ENCODE measurements around the gene GMDS. TPM values are rescaled to one million over a fixed set of nuclear protein-coding genes. Genes with fewer than 3 reads are reported as not detected.

Gene GMDS
- polyA plus RNA-seq, 1 of the 3 experiments (the other 2 are of a cell fraction) = 12.3 TPM

DNA sequence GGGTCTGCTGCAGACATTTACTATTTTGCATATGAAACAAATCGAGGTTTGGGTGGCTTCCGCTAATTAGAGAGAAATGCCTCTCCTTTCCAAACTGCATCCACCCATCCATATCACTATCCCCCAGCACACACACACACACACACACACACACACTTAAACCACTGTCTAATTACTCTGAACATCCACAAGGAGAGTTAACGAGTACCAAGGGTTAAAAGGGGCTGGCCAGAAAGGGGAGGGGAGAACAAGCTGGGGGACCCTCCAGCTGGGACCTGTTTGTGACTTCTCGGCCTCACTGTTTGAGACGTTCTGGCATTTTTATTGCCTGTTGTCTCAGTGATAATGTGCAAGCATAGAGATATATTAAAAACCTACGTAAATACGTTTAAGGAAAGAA lies 374.5 kb downstream of the GMDS start (continued):
- TF ChIP-seq IRF3 (IDR thresholded peaks at IDR 0.05; ENCODE audit: low read depth, low read length) = no peak
- no peak for TF ChIP-seq NRF1 (IDR thresholded peaks at IDR 0.05; ENCODE audit: low read depth, low read length)
- no peak for TF ChIP-seq FOXM1 (IDR thresholded peaks at IDR 0.05; ENCODE audit: low read depth)
- TF ChIP-seq CHD2 (IDR thresholded peaks at IDR 0.05; ENCODE audit: low read length, partially characterized antibody) = no peak
- TF ChIP-seq RFX5 (IDR thresholded peaks at IDR 0.05; ENCODE audit: low read length) = no peak
- no peak for TF ChIP-seq RAD21 (IDR thresholded peaks at IDR 0.05; ENCODE audit: low read length)
- no peak for TF ChIP-seq ELF1 (IDR thresholded peaks at IDR 0.05)
- no peak for TF ChIP-seq JUND (IDR thresholded peaks at IDR 0.05)
- TF ChIP-seq YY1 (IDR thresholded peaks at IDR 0.05; ENCODE audit: low read depth) = no peak
- no peak for TF ChIP-seq MEF2A (IDR thresholded peaks at IDR 0.05; ENCODE audit: borderline replicate concordance, low read depth)
- no peak for TF ChIP-seq MXI1 (IDR thresholded peaks at IDR 0.05; ENCODE audit: low read depth, low read length)

GRCh38 chr6:1870251-1870650 lies 375.2 kb downstream of the GMDS start:
- ChIA-PET POLR2A (no interaction called here), CTCF (no interaction called here)
- Histone ChIP-seq H3K27me3 (ENCODE audit: insufficient read depth) (no peaks in the 10 kb centered on the region), H3K9me3 (no peaks in the 10 kb centered on the region), H4K20me1 (ENCODE audit: insufficient read depth) (no peaks in the 10 kb centered on the region), H2AFZ (ENCODE audit: low read depth) (no peak overlapping the region), H3K9me2 (no peaks in the 10 kb centered on the region), H3K4me1 (ENCODE audit: control insufficient read depth in 1 of 2, insufficient read depth in 2 of 2, low read depth in 1 of 2, low read length in 1 of 2) (peaks cover 7 to 32% of the 10 kb centered on the region in 2 experiments; a peak in 3 of 4 replicates), H3K4me2 (no peak overlapping the region), H3K9ac (no peak overlapping the region), H3K79me2 (ENCODE audit: insufficient read depth) (no peaks in the 10 kb centered on the region), H3F3A (replicated peaks; ENCODE audit: insufficient read depth) (no peaks in the 10 kb centered on the region), H3K36me3 (replicated peaks in 1 of 2; ENCODE audit: control insufficient read depth in 1 of 2, insufficient read depth in 2 of 2, low read length in 1 of 2) (no peaks in the 10 kb centered on the region), H3K4me3 (ENCODE audit: low read depth in 2 of 2, low read length in 1 of 2) (no peak overlapping the region), H3K27ac (ENCODE audit: low read depth in 2 of 2, low read length in 1 of 2) (no peak overlapping the region)
- TF ChIP-seq FOXM1 (IDR thresholded peaks at IDR 0.05; ENCODE audit: low read depth) = no peak
- TF ChIP-seq RCOR1 (IDR thresholded peaks at IDR 0.05; ENCODE audit: low read length) = no peak
- TF ChIP-seq TAF1 (IDR thresholded peaks at IDR 0.05; ENCODE audit: borderline replicate concordance, low read depth, low read length) = no peak
- TF ChIP-seq MXI1 (IDR thresholded peaks at IDR 0.05; ENCODE audit: low read depth, low read length) = no peak
- no peak for TF ChIP-seq MEF2A (IDR thresholded peaks at IDR 0.05; ENCODE audit: borderline replicate concordance, low read depth)
- TF ChIP-seq, protein P1, sequence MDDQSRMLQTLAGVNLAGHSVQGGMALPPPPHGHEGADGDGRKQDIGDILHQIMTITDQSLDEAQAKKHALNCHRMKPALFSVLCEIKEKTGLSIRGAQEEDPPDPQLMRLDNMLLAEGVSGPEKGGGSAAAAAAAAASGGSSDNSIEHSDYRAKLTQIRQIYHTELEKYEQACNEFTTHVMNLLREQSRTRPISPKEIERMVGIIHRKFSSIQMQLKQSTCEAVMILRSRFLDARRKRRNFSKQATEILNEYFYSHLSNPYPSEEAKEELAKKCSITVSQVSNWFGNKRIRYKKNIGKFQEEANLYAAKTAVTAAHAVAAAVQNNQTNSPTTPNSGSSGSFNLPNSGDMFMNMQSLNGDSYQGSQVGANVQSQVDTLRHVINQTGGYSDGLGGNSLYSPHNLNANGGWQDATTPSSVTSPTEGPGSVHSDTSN (IDR thresholded peaks at IDR 0.05) = no peak
- no peak for TF ChIP-seq EZH2phosphoT487 (IDR thresholded peaks at IDR 0.05; ENCODE audit: borderline replicate concordance, low read depth)
- TF ChIP-seq, protein P2, sequence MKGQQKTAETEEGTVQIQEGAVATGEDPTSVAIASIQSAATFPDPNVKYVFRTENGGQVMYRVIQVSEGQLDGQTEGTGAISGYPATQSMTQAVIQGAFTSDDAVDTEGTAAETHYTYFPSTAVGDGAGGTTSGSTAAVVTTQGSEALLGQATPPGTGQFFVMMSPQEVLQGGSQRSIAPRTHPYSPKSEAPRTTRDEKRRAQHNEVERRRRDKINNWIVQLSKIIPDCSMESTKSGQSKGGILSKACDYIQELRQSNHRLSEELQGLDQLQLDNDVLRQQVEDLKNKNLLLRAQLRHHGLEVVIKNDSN (IDR thresholded peaks at IDR 0.05; ENCODE audit: borderline replicate concordance, low read depth) = no peak
- TF ChIP-seq FOSL2 (IDR thresholded peaks at IDR 0.05; ENCODE audit: borderline replicate concordance, low read depth) = no peak
- no peak for TF ChIP-seq EP300 (IDR thresholded peaks at IDR 0.05; ENCODE audit: borderline replicate concordance in 1 of 2, low read depth in 1 of 2, low read length in 1 of 2)
- no peak for TF ChIP-seq SIN3A (IDR thresholded peaks at IDR 0.05; ENCODE audit: borderline replicate concordance, low read depth, low read length)
- TF ChIP-seq FOXJ3 (CRISPR knock-in tag; IDR thresholded peaks at IDR 0.05) = no peak
- no peak for TF ChIP-seq NRF1 (IDR thresholded peaks at IDR 0.05; ENCODE audit: low read depth, low read length)
- no peak for TF ChIP-seq SMC3 (IDR thresholded peaks at IDR 0.05; ENCODE audit: low read depth, low read length)
- 89% methylated on average over 5 of the region's 5 CpGs for WGBS (ENCODE audit: low lambda C conversion rate)
- DNase-seq = no peak

Data from SK-N-SH (cell line).